IMR-90 (cell line): Measurements from ENCODE around the gene NOBOX. TPM values are rescaled to one million over a fixed set of nuclear protein-coding genes. Genes with fewer than 3 reads are reported as not detected.

ENCODE experiments used
- ATAC-seq: fragments of 200-7000 bp; cut with Tn5 transposase; 2 replicates; pipeline ENCODE4 v1.9.1; 2020; ENCODE audit warnings: low read depth, mild to moderate bottlenecking, moderate library complexity
- BruUV-seq: library from RNA; stranded (reverse); fragments of 400-500 nt; replicated peaks from 2 replicates; lab custom pipeline; 2021; lab: Mats Ljungman, UMichigan
- CTCF ChIA-PET: fragments of 300-600 bp; formaldehyde crosslinking; extraction: SDS; loops from one replicate; lab custom pipeline; 2021; ENCODE audit warnings: antibody characterized with exemption; lab: Yijun Ruan, JAX
- POLR2A ChIA-PET: fragments of 300-600 bp; sonication (Branson Sonifier 250); formaldehyde crosslinking; loops from one replicate; lab custom pipeline; 2022; ENCODE audit warnings: antibody characterized with exemption; ENCODE audit not compliant: unreplicated experiment; lab: Charles Lee
- DNase-seq: peaks from one replicate; pipeline ENCODE4 v3.0.0; 2013
- H2AFZ ChIP-seq: replicated peaks from 2 replicates; pipeline ENCODE3; 2013; ENCODE audit warnings: low read length, mild to moderate bottlenecking; ENCODE audit not compliant: poor library complexity
- H2AK5ac ChIP-seq: 2 replicates; pipeline ENCODE4 v1.6.1; 2013; ENCODE audit warnings: low read depth, low read length, inconsistent platforms
- H2AK9ac ChIP-seq: replicated peaks from 2 replicates; pipeline ENCODE3; 2013; ENCODE audit warnings: mild to moderate bottlenecking, low read depth, low read length, moderate library complexity; ENCODE audit not compliant: poor library complexity
- H2BK120ac ChIP-seq: 2 replicates; pipeline ENCODE4 v1.6.1; 2013; ENCODE audit warnings: low read depth, low read length, inconsistent platforms
- H2BK15ac ChIP-seq: 3 replicates; pipeline ENCODE4 v1.6.1; 2013; ENCODE audit warnings: low read depth, low read length, inconsistent platforms
- H2BK20ac ChIP-seq: 2 replicates; pipeline ENCODE4 v1.6.1; 2013; ENCODE audit warnings: low read depth, mild to moderate bottlenecking, inconsistent platforms, low read length, moderate library complexity
- H2BK5ac ChIP-seq: 2 replicates; pipeline ENCODE4 v1.6.1; 2013; ENCODE audit warnings: mild to moderate bottlenecking, low read depth, low read length, inconsistent platforms; ENCODE audit not compliant: poor library complexity, severe bottlenecking
- H3K14ac ChIP-seq: replicated peaks from 2 replicates; pipeline ENCODE4 v1.6.1; 2013; ENCODE audit warnings: low read depth, low read length, inconsistent platforms
- H3K18ac ChIP-seq: 2 replicates; pipeline ENCODE4 v1.6.1; 2013; ENCODE audit warnings: low read depth, low read length, control low read depth
- H3K23ac ChIP-seq: 2 replicates; pipeline ENCODE4 v1.6.1; 2013; ENCODE audit warnings: low read depth, low read length, inconsistent platforms
- H3K27ac ChIP-seq: 2 replicates; pipeline ENCODE4 v1.5.1; 2013; ENCODE audit warnings: mild to moderate bottlenecking, control low read depth, low read length; ENCODE audit not compliant: insufficient read depth
- H3K27me3 ChIP-seq: 2 replicates; pipeline ENCODE4 v1.6.1; 2013; ENCODE audit warnings: low read length; ENCODE audit not compliant: control insufficient read depth, insufficient read depth
- H3K36me3 ChIP-seq: 2 replicates; pipeline ENCODE4 v1.6.1; 2013; ENCODE audit warnings: low read length, mixed read lengths; ENCODE audit not compliant: control insufficient read depth, insufficient read depth
- H3K4ac ChIP-seq: 2 replicates; pipeline ENCODE4 v1.6.1; 2013; ENCODE audit warnings: low read depth, low read length, inconsistent platforms
- H3K4me1 ChIP-seq: 2 replicates; pipeline ENCODE4 v1.6.1; 2013; ENCODE audit warnings: low read length, mixed read lengths; ENCODE audit not compliant: control insufficient read depth, insufficient read depth
- H3K4me2 ChIP-seq: 2 replicates; pipeline ENCODE4 v1.6.1; 2013; ENCODE audit warnings: low read depth, mild to moderate bottlenecking, control low read depth, low read length, moderate library complexity
- H3K4me3 ChIP-seq: 2 replicates; pipeline ENCODE4 v1.5.1; 2013; ENCODE audit warnings: low read depth, mild to moderate bottlenecking, control low read depth, low read length, moderate library complexity; ENCODE audit not compliant: insufficient read depth
- H3K56ac ChIP-seq: 2 replicates; pipeline ENCODE4 v1.6.1; 2013; ENCODE audit warnings: low read length, inconsistent platforms; ENCODE audit not compliant: insufficient read depth; ENCODE audit errors: extremely low read depth
- H3K79me1 ChIP-seq, 2 experiments: 2 replicates each; pipeline ENCODE4 v1.6.1; 2013; ENCODE audit warnings: low read length in 2 of 2, inconsistent platforms in 1 of 2, low read depth in 1 of 2
- H3K9ac ChIP-seq: 2 replicates; pipeline ENCODE4 v1.6.1; 2013; ENCODE audit warnings: low read depth, low read length, control low read depth
- H3K9me1 ChIP-seq: 2 replicates; pipeline ENCODE4 v1.6.1; 2013; ENCODE audit warnings: low read length, inconsistent platforms; ENCODE audit not compliant: insufficient read depth
- H3K9me3 ChIP-seq: 2 replicates; pipeline ENCODE4 v1.6.1; 2013; ENCODE audit warnings: low read length; ENCODE audit not compliant: control insufficient read depth, insufficient read depth
- H4K20me1 ChIP-seq: 2 replicates; pipeline ENCODE4 v1.6.1; 2013; ENCODE audit warnings: low read length, inconsistent platforms; ENCODE audit not compliant: insufficient read depth
- H4K5ac ChIP-seq: 2 replicates; pipeline ENCODE4 v1.6.1; 2013; ENCODE audit warnings: mild to moderate bottlenecking, low read depth, low read length, control low read depth
- H4K8ac ChIP-seq, 2 experiments: 2 replicates each; pipeline ENCODE4 v1.6.1; 2013; ENCODE audit warnings: low read depth in 2 of 2, low read length in 2 of 2, control low read depth in 1 of 2, inconsistent platforms in 1 of 2
- H4K91ac ChIP-seq: 2 replicates; pipeline ENCODE4 v1.6.1; 2013; ENCODE audit warnings: low read depth, low read length, inconsistent platforms; ENCODE audit not compliant: insufficient read depth
- BHLHE40 ChIP-seq: fragments of 150-350 bp; IDR thresholded peaks from 2 replicates; pipeline ENCODE4 v1.6.1; 2016; ENCODE audit warnings: mild to moderate bottlenecking, low read depth, low read length
- CHD1 ChIP-seq: IDR thresholded peaks from 2 replicates; pipeline ENCODE4 v1.6.1; 2012; ENCODE audit warnings: low read depth, low read length, improper control_type of control experiment
- MAZ ChIP-seq: IDR thresholded peaks from 2 replicates; pipeline ENCODE4 v1.6.1; 2012; ENCODE audit warnings: low read depth, mild to moderate bottlenecking, low read length, improper control_type of control experiment, moderate library complexity, borderline replicate concordance
- MXI1 ChIP-seq: IDR thresholded peaks from 2 replicates; pipeline ENCODE4 v1.6.1; 2012; ENCODE audit warnings: low read depth, mild to moderate bottlenecking, low read length, moderate library complexity, borderline replicate concordance
- POLR2A ChIP-seq: IDR thresholded peaks from 2 replicates; pipeline ENCODE4 v1.6.1; 2012; ENCODE audit warnings: mild to moderate bottlenecking, low read depth, low read length
- dilution Hi-C: fragments of 300-500 bp; cut with HindIII; formaldehyde crosslinking; loops from one replicate; pipeline ENCODE4 v1.14.3; 2018; ENCODE audit warnings: low sequenced_read_pairs; ENCODE audit not compliant: unreplicated experiment
- in situ Hi-C: fragments of 300-500 bp; cut with MboI; formaldehyde crosslinking; loops from 3 replicates; pipeline ENCODE4 v1.14.3; 2019; ENCODE audit warnings: low sequenced_read_pairs, inconsistent platforms, mixed read lengths
- intact Hi-C: fragments of 100-400 bp; cut with micrococcal nuclease; formaldehyde crosslinking; loops from 2 replicates; pipeline ENCODE4 v1.10.0; 2022
- polyA plus RNA-seq, 3 experiments: library from polyadenylated mRNA; depleted of rRNA; stranded (reverse); fragments of >200 nt; gene quantifications; 2 replicates each; pipeline ENCODE4 v1.2.3, GENCODE V29; 2012; ENCODE audit warnings: low replicate concordance in 1 of 3
- total RNA-seq: library from RNA; depleted of rRNA; stranded (reverse); fragments of >200 nt; gene quantifications from 2 replicates; pipeline ENCODE4 v1.2.3, GENCODE V29; 2012
- TF ChIP-seq, protein P1 (sequence below): conservative IDR thresholded peaks from 2 replicates; pipeline ENCODE4 v1.5.1; 2012; ENCODE audit warnings: mild to moderate bottlenecking, low read depth, low read length, improper control_type of control experiment

The NOBOX gene
- total and polyA plus RNA-seq, 2 of the 4 experiments (the other 2 are of a cell fraction), result not detected

DNA sequence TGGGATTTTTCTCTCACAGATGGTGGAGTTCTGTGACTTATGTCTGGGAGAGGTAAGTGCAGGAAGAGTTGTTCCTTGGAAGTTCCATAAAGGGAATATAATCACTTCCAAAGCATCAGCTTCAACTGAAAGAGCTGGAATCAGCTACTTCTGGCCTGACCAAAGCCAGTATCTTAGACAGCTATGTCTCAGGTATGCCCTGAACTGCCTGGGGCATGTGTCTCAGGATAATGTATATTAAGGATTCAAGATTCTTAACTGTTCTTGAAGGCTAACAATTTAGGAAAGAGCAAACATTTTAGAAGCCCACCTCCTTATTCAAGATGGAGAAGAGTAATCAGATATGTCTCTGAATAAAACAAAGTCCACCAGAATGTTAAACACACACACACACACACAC is 12.4 kb upstream of the NOBOX start:
- no peak overlapping the region for H2BK5ac ChIP-seq
- CTCF ChIA-PET, result no interaction called here

More for the DNA sequence above, 12.4 kb upstream of the NOBOX start:
- no peak overlapping the region for H2BK20ac ChIP-seq
- intact Hi-C loops, result no loop called here
- H3K23ac ChIP-seq, result no peak overlapping the region
- H3K14ac ChIP-seq, result no peak overlapping the region
- H2AFZ ChIP-seq, result no peak overlapping the region
- in situ Hi-C loops, result no loop called here
- no peak overlapping the region for H2AK5ac ChIP-seq
- no peaks in the 10 kb centered on the region for H4K20me1 ChIP-seq
- DNase-seq, result no peak
- no peak overlapping the region for H3K18ac ChIP-seq
- H3K27me3 ChIP-seq, result no peaks in the 10 kb centered on the region
- TF ChIP-seq BHLHE40 (no peak), POLR2A (no peak), MXI1 (no peak), MAZ (no peak), CHD1 (no peak)
- TF ChIP-seq, protein P1, sequence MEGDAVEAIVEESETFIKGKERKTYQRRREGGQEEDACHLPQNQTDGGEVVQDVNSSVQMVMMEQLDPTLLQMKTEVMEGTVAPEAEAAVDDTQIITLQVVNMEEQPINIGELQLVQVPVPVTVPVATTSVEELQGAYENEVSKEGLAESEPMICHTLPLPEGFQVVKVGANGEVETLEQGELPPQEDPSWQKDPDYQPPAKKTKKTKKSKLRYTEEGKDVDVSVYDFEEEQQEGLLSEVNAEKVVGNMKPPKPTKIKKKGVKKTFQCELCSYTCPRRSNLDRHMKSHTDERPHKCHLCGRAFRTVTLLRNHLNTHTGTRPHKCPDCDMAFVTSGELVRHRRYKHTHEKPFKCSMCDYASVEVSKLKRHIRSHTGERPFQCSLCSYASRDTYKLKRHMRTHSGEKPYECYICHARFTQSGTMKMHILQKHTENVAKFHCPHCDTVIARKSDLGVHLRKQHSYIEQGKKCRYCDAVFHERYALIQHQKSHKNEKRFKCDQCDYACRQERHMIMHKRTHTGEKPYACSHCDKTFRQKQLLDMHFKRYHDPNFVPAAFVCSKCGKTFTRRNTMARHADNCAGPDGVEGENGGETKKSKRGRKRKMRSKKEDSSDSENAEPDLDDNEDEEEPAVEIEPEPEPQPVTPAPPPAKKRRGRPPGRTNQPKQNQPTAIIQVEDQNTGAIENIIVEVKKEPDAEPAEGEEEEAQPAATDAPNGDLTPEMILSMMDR, result no peak
- H3K4ac ChIP-seq, result no peak overlapping the region
- H3K36me3 ChIP-seq, result no peaks in the 10 kb centered on the region
- no peaks in the 10 kb centered on the region for H3K79me1 ChIP-seq
- no peaks in the 10 kb centered on the region for H3K4me1 ChIP-seq
- H4K5ac ChIP-seq, result no peak overlapping the region
- no peak overlapping the region for H4K91ac ChIP-seq
- H3K9ac ChIP-seq, result no peak overlapping the region
- H3K9me3 ChIP-seq, result no peaks in the 10 kb centered on the region
- no peak overlapping the region for H3K4me3 ChIP-seq
- no peak overlapping the region for H3K56ac ChIP-seq
- no peak overlapping the region for H4K8ac ChIP-seq
- no peak overlapping the region for H3K27ac ChIP-seq
- no peak overlapping the region for H3K4me2 ChIP-seq
- POLR2A ChIA-PET, result no interaction called here
- H2BK120ac ChIP-seq, result no peak overlapping the region
- no peak overlapping the region for H2BK15ac ChIP-seq
- ATAC-seq, result no peak
- dilution Hi-C loops, result no loop called here
- BruUV-seq, result no TSS peak
- no peak overlapping the region for H2AK9ac ChIP-seq
- no peaks in the 10 kb centered on the region for H3K9me1 ChIP-seq
